GM21825 (cell line): ENCODE results near the gene ASRGL1.

Experiments used
- ATAC-seq: cut with Tn5 transposase; IDR thresholded peaks from one replicate; pipeline ENCODE4 v1.9.1; 2021; ENCODE audit warnings: mild to moderate bottlenecking, moderate library complexity; ENCODE audit not compliant: unreplicated experiment

The ASRGL1 gene

GRCh38 chr11:62439785-62440602 lies 102.7 kb downstream of the ASRGL1 start:
- ATAC-seq = no peak
